ENCODE data around the gene CDC34.

DNA sequence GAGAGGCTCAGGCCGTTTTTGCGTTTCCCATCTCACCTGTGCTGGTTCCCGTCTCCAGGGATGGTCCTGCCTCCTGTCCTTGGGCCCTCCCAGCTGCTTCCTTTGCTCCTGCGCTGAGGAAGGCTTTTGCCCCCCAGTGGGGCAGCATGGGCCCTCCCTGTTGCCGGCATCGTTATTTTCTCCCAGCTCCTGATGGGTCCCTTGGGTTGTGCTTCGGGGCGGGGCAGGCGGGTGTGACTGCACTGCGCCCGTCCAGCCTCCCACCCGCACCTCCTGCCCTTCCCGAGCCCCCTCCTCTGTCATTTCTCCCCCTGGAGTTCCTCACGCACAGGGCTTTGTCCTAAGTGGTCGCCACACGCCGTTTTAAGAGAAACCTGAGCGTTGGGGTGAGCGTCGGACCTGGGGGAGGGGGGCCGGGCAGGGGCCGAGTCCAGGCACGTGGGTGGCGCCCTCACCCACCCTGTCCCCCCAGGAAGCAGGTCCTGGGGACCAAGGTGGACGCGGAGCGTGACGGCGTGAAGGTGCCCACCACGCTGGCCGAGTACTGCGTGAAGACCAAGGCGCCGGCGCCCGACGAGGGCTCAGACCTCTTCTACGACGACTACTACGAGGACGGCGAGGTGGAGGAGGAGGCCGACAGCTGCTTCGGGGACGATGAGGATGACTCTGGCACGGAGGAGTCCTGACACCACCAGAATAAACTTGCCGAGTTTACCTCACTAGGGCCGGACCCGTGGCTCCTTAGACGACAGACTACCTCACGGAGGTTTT is 9.5 kb downstream of the CDC34 start:
- TF ChIP-seq NFIC (IDR thresholded peaks at IDR 0.05): no peak
- TF ChIP-seq TCF12 (IDR thresholded peaks at IDR 0.05; ENCODE audit: low read depth): no peak
- TF ChIP-seq YY1 (IDR thresholded peaks at IDR 0.05; ENCODE audit: low read depth): no peak
- no peak for TF ChIP-seq EP300 (IDR thresholded peaks at IDR 0.05; ENCODE audit: borderline replicate concordance)
- TF ChIP-seq RAD21 (IDR thresholded peaks at IDR 0.05; ENCODE audit: low read depth): no peak
- no peak for TF ChIP-seq CREB1 (IDR thresholded peaks at IDR 0.05; ENCODE audit: low read depth)
- TF ChIP-seq, protein P1, sequence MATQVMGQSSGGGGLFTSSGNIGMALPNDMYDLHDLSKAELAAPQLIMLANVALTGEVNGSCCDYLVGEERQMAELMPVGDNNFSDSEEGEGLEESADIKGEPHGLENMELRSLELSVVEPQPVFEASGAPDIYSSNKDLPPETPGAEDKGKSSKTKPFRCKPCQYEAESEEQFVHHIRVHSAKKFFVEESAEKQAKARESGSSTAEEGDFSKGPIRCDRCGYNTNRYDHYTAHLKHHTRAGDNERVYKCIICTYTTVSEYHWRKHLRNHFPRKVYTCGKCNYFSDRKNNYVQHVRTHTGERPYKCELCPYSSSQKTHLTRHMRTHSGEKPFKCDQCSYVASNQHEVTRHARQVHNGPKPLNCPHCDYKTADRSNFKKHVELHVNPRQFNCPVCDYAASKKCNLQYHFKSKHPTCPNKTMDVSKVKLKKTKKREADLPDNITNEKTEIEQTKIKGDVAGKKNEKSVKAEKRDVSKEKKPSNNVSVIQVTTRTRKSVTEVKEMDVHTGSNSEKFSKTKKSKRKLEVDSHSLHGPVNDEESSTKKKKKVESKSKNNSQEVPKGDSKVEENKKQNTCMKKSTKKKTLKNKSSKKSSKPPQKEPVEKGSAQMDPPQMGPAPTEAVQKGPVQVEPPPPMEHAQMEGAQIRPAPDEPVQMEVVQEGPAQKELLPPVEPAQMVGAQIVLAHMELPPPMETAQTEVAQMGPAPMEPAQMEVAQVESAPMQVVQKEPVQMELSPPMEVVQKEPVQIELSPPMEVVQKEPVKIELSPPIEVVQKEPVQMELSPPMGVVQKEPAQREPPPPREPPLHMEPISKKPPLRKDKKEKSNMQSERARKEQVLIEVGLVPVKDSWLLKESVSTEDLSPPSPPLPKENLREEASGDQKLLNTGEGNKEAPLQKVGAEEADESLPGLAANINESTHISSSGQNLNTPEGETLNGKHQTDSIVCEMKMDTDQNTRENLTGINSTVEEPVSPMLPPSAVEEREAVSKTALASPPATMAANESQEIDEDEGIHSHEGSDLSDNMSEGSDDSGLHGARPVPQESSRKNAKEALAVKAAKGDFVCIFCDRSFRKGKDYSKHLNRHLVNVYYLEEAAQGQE (IDR thresholded peaks at IDR 0.05; ENCODE audit: low read depth): no peak
- TF ChIP-seq, protein P2, sequence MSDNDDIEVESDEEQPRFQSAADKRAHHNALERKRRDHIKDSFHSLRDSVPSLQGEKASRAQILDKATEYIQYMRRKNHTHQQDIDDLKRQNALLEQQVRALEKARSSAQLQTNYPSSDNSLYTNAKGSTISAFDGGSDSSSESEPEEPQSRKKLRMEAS (IDR thresholded peaks at IDR 0.05): no peak
- TF ChIP-seq TAF1 (IDR thresholded peaks at IDR 0.05; ENCODE audit: low read depth): no peak
- no peak for TF ChIP-seq CEBPB (IDR thresholded peaks at IDR 0.05)
- TF ChIP-seq, protein P3, sequence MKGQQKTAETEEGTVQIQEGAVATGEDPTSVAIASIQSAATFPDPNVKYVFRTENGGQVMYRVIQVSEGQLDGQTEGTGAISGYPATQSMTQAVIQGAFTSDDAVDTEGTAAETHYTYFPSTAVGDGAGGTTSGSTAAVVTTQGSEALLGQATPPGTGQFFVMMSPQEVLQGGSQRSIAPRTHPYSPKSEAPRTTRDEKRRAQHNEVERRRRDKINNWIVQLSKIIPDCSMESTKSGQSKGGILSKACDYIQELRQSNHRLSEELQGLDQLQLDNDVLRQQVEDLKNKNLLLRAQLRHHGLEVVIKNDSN (IDR thresholded peaks at IDR 0.05): no peak
